KBM-7 (cell line): ENCODE data around the gene YWHAQ.

Experiments used
- DNase-seq: peaks from one replicate; pipeline ENCODE4 v3.0.0-alpha.2; 2015
- in situ Hi-C: fragments of 300-500 bp; cut with MboI; formaldehyde crosslinking; loops from 2 replicates; pipeline ENCODE4 v1.14.3; 2020; ENCODE audit warnings: low sequenced_read_pairs, low pct_unique_long_range_greater_than_20kb, mixed read lengths

YWHAQ gene

GRCh38 chr2:9630736-9631552, at the start of gene YWHAQ:
Gene YWHAQ, minus strand, starts transcription at chr2:9630997. Its CDS starts 545 bp downstream, at chr2:9630452.
- DNase-seq, result peak; percentile 98
- in situ Hi-C loops, result no loop called here

- DNase-seq, result no peak
- in situ Hi-C loops, result no loop called here
Observed at GRCh38 chr2:9680082-9680481, 49.3 kb upstream of the YWHAQ start.

GRCh38 chr2:9679218-9679617, 48.4 kb upstream of the YWHAQ start:
- in situ Hi-C loops, result no loop called here
- no peak for DNase-seq

GRCh38 chr2:9678544-9678943, 47.7 kb upstream of the YWHAQ start:
- peak; percentile 40 for DNase-seq
- in situ Hi-C loops, result no loop called here

- in situ Hi-C loops, result no loop called here
- DNase-seq, result no peak
Observed at GRCh38 chr2:9675415-9676351, 44.9 kb upstream of the YWHAQ start.

GRCh38 chr2:9674891-9675414, 44.2 kb upstream of the YWHAQ start:
- DNase-seq, result no peak
- in situ Hi-C loops, result no loop called here

GRCh38 chr2:9673914-9674481, 43.2 kb upstream of the YWHAQ start:
- DNase-seq, result no peak
- in situ Hi-C loops, result no loop called here

GRCh38 chr2:9668687-9669345, 38.0 kb upstream of the YWHAQ start:
- in situ Hi-C loops, result no loop called here
- DNase-seq, result no peak

GRCh38 chr2:9667826-9668225, 37.0 kb upstream of the YWHAQ start:
- no peak for DNase-seq
- in situ Hi-C loops, result no loop called here

- in situ Hi-C loops, result no loop called here
- DNase-seq, result no peak
Observed at GRCh38 chr2:9666306-9666705, 35.5 kb upstream of the YWHAQ start.

GRCh38 chr2:9665898-9666297, 35.1 kb upstream of the YWHAQ start:
- DNase-seq, result no peak

GRCh38 chr2:9664365-9664764, 33.6 kb upstream of the YWHAQ start:
- no peak for DNase-seq
- in situ Hi-C loops, result no loop called here

More at GRCh38 chr2:9665898-9666297, 35.1 kb upstream of the YWHAQ start:
- in situ Hi-C loops, result no loop called here

GRCh38 chr2:9663008-9663879, 32.4 kb upstream of the YWHAQ start:
- DNase-seq, result no peak
- in situ Hi-C loops, result no loop called here

- in situ Hi-C loops, result no loop called here
- DNase-seq, result no peak
Observed at GRCh38 chr2:9661261-9661660, 30.5 kb upstream of the YWHAQ start.

- no peak for DNase-seq
- in situ Hi-C loops, result no loop called here
Observed at GRCh38 chr2:9660781-9661180, 30.0 kb upstream of the YWHAQ start.

- in situ Hi-C loops, result no loop called here
- DNase-seq, result no peak
Observed at GRCh38 chr2:9660154-9660553, 29.4 kb upstream of the YWHAQ start.

GRCh38 chr2:9658972-9659371, 28.2 kb upstream of the YWHAQ start:
- in situ Hi-C loops, result no loop called here
- DNase-seq, result no peak

GRCh38 chr2:9657731-9658130, 26.9 kb upstream of the YWHAQ start:
- no peak for DNase-seq
- in situ Hi-C loops, result no loop called here
